ENCODE results near the gene HECTD4.

Gene HECTD4

DNA sequence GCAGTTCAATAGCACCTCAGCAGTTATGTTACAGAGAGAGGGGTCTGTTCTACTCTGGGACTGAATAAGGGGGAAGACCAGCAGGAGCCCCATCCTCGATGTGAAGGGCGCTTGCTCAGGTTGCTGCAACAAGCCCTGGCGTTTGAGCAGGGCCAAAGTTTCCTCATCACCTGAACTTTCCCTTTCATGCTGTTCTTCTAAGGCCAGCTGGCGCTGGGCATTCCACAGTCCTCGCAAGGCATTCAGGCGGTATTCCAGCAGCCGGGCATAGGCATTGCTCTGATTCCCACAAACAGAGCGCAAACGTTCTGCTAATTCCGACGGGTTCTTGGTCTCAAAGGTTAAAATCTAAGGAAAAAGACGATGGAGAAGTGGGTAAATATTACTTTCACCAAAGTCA, 62.8 kb downstream of the HECTD4 start:
- no peak for DNase-seq

DNA sequence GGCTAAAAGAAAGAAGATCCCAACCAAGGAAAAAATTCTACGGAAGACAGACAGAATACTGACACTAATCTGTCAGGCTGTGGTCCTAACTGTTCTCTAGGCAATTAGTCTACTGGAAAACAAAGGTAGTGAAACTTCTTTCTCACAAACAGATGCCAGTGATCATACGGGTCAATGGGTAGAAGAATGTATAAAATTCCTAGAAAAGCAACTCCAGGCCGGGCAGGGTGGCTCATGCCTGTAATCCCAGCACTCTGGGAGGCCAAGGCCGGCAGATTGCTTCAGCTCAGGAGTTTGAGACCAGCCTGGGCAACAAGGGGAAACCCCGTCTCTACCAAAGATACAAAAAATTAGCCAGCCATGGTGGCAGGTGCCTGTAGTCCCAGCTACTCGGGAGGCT, 64.8 kb downstream of the HECTD4 start:
- no peak for DNase-seq

DNA sequence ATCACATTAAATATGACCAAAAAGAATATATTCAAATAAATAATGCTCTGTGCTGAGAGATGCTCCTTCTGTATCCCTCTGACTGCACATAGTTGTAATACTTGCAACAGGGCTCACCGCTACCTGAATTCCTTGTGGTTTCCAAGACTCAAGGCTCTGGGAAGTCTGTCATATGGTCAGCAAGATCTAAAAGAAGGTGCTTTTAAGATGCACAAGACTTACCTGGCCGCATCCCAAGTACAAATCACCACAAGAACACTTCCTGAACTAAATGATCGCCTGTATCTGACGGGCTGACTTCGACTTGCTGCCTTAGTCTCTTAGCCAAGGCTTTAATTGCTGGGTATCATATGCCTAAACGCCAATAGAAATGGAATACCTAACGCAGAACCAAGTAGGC, 67.2 kb downstream of the HECTD4 start:
- DNase-seq = no peak

DNA sequence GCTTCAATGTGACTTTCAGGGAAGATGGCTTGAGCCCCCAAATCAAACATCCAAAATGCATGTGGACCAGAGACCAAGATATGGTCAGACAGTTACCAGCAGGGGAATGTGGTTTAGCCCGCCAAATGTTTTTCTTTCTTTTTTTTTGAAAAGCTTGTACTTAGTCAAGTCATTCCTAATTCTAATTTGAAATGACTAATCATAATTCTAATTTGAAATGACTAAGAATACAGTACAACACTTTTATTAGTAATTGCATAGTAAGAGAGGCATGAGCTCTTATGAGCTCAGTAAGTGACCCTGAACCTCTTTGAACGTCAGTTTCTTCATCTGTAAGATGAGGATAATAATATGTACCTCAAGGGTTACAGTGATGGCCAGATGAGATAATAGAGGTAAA, 72.4 kb downstream of the HECTD4 start:
- no peak for DNase-seq

DNA sequence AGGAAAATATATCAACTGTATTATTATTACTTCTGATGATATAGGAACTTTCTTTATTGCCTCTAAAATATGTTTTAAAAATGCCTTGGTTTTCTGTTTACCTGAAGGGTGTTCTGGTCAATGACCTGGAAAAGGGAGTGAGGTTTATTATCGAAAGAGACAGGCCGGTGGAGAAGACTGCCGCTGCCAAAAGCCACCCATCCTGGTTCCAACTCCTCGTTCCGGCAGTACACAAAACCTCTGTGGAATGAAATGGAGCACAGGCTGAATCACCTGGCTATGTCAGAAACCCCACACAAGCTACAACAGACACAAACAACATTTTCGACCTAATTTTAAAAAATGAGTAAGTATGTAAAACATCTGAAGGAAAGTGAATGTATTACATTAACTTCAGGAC, 73.6 kb downstream of the HECTD4 start:
- no peak for DNase-seq

DNA sequence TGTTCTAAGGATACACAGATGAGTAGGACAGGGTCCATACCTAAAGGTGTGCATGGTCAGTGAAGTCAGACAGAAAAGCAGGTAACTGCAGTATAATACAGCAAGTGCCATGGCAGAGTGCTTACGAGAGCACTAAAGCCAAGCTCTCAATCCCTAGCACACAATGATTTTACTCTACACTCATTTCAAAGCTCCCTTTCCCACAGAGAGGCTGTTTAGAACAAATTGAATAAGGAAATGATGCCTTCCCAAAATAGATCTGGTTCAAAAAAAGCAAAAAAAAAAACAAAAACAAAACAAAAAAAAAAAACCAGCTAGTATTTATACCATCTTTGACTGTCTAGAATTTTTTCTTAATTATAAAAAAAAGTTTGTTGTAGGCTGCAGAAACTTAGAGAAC, 74.1 kb downstream of the HECTD4 start:
- DNase-seq = no peak

DNA sequence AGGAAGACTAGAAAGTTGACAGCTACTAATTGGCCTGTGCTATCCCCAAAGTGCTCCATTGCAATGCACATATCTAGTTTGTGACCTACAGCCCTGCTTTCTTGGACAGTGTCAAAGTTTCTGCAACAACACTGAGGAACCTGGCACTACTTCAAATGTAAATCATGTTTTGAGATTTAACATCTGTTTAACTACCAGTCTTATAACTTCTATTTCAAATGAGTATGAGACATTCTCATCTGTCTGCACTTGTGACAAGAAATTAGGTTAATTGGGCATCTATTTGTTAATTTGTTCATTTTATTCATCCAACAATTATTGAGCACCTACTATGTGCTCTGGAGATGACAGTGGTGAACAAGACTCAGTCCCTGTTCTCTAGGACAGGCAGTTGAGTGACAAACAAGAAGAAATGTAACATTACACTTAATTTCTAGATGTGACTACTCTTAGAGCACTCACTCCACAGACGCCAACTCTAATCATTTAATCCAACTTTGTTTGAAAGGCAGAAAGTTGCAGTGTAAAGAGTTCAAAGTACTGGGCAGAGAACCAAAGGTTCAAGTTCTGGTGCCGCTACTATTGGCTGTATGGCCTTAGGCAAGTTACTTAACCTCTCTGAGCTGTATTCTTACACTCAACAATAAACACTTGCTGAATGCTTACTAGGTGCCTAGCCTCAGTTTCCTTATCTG, 74.8 kb downstream of the HECTD4 start:
- DNase-seq = no peak

DNA sequence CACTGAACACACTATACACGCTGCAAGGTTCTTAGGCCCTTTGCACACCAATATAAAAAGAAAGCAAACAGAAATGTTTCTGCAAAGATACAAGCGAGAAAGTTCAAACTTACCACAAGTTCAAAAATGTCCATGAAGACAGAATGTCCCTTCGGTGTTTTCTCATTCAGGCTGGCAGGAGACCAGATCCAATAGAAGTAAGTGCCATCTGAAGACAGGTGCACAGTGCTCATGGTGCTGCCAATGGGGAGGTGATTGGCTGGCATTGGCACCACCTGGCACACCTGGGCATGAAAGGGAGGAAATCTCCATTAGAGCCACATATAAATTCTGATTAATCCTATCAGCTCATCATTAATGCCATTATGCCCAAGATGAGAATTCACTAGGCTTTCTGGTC, 76.3 kb downstream of the HECTD4 start:
- DNase-seq = no peak

DNA sequence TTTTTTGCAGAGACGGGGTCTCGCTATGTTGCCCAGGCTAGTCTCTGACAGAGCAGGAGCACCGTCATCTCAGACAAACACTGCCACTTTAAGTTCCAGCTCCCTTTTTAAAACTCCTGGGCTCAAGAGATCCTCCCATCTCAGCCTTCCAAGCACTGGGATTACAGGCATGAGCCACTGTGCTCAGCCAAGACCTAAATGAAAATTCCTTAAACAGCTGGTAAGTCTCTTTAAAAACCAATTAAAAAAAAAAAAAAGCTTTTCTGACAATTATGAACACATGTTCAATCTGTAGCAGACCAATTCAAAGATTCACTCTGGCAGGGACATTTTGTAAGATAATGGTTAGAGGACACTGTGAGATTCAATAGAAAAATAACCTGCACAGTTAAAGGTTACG, 77.8 kb downstream of the HECTD4 start:
- no peak for DNase-seq

DNA sequence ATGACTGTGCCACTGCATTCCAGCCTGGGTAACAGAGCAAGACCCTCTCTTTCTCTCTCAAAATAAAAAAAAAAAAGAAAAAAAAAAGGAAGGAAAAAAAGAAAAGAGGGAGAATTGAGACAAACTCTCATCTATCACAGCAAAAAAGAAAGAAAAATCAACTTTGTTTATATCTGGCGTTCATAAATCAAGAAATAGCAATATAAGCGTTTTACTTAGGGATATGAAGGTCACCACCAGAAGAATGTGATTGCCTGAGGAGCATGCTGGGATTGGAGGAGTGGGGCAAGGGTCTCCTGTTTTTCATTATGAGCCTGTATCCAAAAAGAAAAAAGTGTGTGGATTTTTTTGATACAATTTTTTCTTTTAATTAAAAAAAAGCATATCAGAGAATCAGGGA, 78.4 kb downstream of the HECTD4 start:
- no peak for DNase-seq

DNA sequence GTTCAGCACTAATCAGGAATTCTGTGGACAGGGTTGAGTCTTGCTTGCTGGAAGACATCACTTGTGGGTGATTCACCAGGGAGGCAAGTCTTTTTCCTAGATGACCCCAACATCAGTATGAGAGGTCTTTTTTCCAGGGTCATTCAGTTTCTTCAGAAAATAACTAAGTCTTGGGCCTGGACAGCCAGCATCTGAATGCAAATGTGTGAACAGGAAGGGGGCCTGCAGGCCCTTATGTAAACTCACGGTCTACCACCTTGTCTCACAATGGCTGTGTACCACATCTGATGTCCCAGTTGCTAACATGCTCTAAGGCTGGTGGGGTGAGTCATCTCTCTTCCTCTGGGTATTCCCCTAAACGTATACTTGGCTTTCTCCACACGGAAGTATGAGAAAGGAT, 79.2 kb downstream of the HECTD4 start:
- DNase-seq = peak; percentile 24 to 57

DNA sequence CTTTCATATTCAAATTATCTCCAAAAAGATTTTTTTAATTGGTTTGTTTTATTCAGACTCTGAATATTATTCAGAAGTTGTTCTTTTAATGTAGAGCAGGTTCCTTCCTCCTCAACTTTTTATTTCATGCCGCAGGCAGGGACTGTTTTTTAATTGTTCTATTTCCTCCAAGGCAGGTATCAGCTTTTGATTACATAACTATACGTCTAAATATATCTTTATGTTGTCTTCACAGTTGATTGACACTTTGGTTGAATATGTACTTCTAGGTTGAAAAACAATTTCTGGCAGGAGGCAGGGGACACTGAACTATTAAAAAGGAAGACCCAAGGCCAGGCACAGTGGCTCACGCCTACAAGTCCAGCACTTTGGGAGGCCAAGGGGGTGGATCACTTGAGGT, 82.5 kb downstream of the HECTD4 start:
- no peak for DNase-seq

DNA sequence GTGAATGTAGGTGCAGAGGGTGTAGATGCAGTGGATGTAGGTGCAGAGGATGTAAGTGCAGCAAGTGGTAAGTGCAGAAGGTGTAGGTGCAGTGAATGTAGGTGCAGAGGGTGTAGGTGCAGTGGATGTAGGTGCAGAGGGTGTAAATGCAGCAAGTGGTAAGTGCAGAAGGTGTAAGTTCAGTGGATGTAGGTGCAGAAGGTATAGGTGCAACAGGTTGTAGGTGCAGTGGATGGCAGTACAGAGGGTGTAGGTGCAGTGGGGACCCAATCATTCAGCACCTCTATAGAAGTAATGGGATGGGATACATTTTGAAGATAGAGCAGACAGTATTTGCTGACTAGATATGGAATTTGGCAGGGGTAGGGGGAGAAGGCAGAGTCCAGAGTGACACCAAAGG, 85.0 kb downstream of the HECTD4 start:
- no peak for DNase-seq

DNA sequence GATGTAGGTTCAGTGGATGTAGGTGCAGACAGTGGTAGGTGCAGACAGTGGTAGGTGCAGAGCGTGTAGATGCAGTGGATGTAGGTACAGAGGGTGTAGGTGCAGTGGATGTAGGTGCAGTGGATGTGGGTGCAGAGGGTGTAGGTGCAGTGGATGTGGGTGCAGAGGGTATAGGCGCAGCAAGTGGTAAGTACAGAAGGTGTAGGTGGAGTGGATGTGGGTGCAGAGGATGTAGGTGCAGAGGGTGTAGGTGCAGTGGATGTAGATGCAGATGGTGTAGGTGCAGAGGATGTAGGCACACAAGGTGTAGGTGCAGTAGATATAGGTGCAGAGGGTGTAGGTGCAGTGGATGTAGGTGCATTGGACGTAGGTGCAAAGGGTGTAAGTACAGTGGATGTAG, 86.0 kb downstream of the HECTD4 start:
- DNase-seq = no peak

DNA sequence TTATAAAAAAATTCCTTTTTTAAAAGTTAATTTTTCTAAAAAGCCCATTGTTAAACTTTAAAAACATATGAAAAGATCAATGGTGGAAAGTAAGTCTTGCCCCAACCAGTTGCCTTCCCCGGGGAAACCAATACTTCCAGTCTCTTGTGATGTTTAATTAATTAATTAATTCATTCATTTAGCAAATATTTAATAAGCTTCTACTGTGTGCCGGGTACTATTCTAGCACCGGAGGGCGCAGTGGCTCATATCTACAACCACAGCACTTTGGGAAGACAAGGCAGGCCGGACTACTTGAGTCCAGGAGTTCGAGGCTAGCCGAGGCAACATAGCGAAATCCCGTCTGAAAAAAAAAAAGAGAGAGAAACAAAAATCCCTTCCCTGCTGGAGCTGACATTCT, 87.4 kb downstream of the HECTD4 start:
- no peak for DNase-seq

DNA sequence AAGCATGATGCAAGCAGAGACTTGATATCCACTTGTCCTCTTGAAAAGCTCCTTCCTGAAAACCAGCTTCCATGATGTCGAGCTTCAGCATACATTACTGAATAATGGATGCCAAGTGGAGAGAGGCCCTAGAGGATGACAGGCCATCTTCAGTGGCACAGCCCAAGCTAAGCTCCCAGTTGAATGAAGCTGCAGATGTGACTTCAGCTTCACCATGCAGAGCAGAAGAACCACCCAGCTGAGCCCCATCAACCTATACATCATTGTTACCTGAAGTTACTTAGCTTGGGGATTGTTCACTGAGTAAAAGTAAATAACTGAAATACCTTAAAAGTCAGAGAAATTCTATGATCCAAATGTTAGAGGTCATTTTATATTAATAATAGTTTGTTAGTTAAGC, 93.6 kb downstream of the HECTD4 start:
- no peak for DNase-seq

DNA sequence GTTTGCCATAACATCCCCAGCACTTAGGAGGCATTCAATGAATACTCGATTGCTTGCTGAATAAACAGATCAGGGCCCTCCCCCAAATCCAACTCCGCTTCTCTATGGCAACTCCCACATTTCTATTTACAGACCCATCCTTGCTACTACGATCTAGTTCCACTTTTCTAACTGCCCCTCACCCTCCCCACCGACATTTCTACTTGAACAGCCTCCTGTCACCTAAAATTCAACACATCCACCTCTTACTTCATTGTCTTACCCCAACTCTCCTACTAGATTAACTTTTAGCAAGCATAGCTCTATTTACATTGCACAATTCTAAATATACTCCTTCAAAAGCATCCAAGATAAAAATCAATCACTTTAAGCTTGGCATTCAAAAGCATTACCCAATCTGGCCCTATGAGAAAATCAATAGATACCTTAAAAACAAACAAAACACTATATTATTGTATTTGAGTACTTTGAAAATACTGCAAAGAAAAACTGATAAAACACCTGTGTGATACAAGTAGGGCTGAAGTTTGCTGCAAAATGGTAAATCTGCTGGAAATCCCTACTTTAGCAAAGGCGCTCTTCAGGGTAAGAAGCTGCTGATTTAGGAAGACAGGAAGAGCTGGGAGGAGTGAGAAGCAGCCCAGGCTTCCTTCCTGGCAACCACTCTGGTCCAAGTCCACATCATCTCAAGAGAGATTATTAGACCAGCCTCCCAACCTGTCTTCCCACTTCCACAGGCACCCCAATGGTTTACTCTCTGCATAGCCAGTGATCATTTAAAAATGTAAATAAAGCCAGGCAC, 96.4 kb downstream of the HECTD4 start:
- DNase-seq = no peak

DNA sequence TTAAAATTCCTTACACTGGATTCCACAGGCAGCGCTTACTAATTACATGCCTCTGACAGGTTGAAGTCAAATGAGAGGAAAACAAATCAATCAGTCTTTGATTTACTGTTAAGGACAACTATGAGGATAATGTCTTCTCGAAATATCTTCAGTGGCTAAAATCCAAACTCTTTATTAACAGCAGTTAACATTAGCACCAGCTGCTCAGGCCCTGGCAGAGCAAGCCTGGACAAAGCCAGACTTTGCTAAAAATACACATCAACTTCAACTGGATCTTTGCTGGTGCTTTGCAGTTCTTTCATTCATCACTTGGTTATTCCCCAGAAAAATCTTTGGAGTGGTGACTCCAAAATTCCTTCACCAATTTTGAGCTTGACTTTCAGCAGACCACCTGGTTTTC, 98.7 kb downstream of the HECTD4 start:
- no peak for DNase-seq

DNA sequence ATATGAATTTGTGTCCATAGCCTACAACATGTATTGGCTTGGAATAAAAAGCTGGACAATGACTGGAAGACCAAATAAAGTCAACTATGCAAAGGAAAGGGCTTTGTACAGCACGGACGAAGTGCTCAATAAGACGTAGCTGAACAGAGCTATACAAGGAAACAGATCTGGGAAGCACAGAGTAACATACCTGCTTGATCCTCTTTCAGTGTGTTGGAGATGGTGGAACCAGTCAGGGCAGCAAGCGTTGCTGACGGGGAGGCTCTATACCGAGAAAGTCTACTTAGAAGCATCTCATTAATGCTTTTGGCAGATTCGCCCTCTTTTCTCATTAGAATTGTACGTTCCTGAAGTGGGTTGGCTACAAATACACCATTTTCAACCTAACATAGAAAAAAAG, 99.3 kb downstream of the HECTD4 start:
- DNase-seq = no peak

DNA sequence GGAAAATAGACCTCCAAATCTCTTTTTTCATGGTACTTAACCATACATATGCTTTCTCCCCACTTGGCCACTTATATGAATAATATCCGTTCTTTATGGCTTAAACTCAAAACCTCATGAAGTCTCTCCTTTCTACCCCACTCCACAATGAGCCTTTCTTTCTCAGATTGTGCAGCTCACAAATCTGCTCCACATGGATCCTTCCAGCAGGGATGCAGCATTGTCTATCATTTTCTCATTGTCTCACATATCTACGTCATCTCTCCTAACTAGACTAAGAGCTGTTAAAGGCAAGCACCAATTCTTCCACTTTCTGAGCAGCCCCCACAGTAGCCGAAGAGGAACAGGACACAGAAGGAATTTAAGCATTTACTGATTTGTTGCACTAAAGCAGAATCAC, 106.4 kb downstream of the HECTD4 start:
- DNase-seq = no peak

DNA sequence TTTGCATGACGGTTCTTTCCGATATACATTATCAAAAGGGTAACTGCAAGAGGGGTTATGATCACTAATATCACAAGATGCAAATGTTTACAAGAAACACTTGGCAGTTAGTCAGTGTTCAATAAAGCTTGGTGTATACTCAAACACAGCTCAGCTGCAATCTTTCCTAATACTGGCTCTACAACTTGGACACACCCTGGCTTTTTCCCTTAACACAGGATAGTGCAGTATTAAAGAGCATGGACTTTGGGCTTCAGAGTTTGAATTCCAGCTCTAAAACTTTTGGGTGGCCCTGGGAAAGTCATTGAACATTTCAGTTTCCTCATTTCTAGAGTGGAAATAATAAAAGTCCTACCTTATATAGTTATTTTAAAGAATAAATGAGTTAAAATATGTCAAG, 107.0 kb downstream of the HECTD4 start:
- DNase-seq = no peak

DNA sequence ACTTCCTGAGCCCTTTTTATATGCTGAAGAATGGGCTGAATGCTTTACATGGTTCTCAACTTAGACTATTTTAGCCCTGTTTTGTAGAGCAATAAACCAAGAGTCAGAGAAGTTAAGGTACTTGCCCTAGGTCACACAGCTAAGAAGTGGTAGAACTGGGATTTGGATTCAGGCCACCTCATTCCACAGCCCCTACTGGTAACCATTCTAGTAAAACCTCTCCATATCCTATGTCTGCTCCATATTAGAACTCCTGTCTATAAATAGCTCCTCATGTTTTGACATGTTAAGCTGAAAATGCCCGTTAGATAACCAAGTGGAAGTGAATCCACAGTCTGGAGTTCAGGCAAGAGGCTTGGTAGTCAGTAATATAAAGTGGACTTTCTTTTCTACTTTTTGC, 111.6 kb downstream of the HECTD4 start:
- no peak for DNase-seq

DNA sequence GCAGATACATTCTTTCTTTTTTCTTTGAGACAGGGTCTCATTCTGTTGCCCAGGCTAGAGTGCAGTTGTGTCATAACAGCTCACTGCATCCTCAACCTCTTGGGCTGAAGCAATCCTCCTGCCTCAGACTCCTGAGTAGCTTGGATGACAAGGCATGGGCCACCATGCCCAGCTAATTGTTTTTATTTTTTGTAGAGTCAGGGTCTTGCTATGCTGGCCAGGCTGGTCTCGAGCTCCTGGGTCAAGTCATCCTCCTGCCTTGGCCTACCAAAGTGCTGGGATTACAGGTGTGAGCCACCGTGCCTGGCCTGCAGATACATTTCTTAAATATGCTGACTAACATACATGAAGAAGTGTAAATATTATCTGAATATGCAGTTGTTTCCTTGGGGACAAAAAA, 115.8 kb downstream of the HECTD4 start:
- DNase-seq = no peak

DNA sequence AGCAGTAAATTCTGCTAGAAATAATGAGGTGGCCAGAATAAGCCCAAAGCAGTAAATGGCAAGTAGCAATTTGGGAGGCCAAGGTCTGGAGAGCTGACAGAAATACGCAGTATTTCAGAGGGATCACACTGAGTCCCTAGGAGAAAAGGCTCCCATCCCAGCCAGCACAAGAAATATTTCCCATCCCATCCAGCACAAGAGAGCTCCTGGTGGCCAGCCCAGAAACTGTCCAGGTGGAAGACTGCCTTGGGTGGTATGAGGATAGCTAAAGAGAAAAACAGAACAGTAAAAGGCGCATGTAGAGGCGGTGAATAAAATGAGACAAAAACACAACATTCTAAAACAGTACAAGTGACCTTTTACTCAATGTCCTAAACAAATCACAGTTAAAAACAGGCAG, 120.7 kb downstream of the HECTD4 start:
- DNase-seq = no peak

DNA sequence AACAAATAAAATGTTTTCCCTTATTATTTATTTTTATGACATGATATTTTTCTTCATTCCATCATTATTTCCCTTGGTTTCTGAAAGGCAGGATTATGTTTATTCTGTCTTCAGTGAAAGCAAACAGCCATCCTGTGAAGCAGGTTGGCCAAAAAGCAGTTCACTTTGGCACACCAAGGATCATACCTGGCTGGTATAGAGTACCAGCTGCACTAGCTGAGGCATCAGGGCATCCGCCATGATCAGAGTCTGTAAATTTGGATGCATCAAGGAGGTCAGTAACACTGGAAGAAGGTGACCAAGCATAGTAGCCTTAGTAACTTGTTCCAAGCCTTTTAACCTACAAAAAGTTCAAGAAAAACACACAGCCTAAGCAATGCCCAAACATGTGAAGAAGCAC, 123.3 kb downstream of the HECTD4 start:
- DNase-seq = no peak
